GM19372 (cell line): ENCODE results near the gene CPA1.
"Not testable (repeated sequence)": the region's sequence is repeated elsewhere in the genome, so short reads cannot be mapped to it uniquely, and the experiment has no call there.

ENCODE experiments used
- ATAC-seq: cut with Tn5 transposase; IDR thresholded peaks from one replicate; pipeline ENCODE4 v1.9.1; 2021; ENCODE audit warnings: mild to moderate bottlenecking, low read depth, moderate library complexity; ENCODE audit not compliant: unreplicated experiment

Gene CPA1

GRCh38 chr7:130371046-130371445 lies 9.2 kb upstream of the CPA1 start:
- no peak for ATAC-seq

- no peak for ATAC-seq
Observed at GRCh38 chr7:130372402-130373165, 7.7 kb upstream of the CPA1 start.

- ATAC-seq: no peak
Observed at GRCh38 chr7:130374507-130374906, 5.8 kb upstream of the CPA1 start.

- ATAC-seq: not testable (repeated sequence)
Observed at GRCh38 chr7:130376461-130376860, 3.8 kb upstream of the CPA1 start.

GRCh38 chr7:130377178-130377577 lies 3.1 kb upstream of the CPA1 start:
- ATAC-seq: no peak

- no peak for ATAC-seq
Observed at GRCh38 chr7:130379019-130379418, 1.3 kb upstream of the CPA1 start.

- no peak for ATAC-seq
Observed at GRCh38 chr7:130379532-130379920, 768 bp upstream of the CPA1 start.

- ATAC-seq: no peak
Observed at GRCh38 chr7:130380861-130381455, 664 bp downstream of the CPA1 start.

GRCh38 chr7:130381468-130382312 lies 1.4 kb downstream of the CPA1 start:
- no peak for ATAC-seq

- no peak for ATAC-seq
Observed at GRCh38 chr7:130383187-130383980, 3.1 kb downstream of the CPA1 start.

GRCh38 chr7:130384371-130384801 lies 4.1 kb downstream of the CPA1 start:
- ATAC-seq: no peak

- ATAC-seq: no peak
Observed at GRCh38 chr7:130384841-130385599, 4.7 kb downstream of the CPA1 start.

GRCh38 chr7:130385600-130386066 lies 5.3 kb downstream of the CPA1 start:
- ATAC-seq: no peak

GRCh38 chr7:130386876-130387275 lies 6.6 kb downstream of the CPA1 start:
- ATAC-seq: no peak

GRCh38 chr7:130387306-130387627 lies 7.0 kb downstream of the CPA1 start:
- ATAC-seq: no peak

- ATAC-seq: no peak
Observed at GRCh38 chr7:130387628-130388403, 7.5 kb downstream of the CPA1 start.

GRCh38 chr7:130388671-130389070 lies 8.4 kb downstream of the CPA1 start:
- ATAC-seq: no peak

GRCh38 chr7:130390486-130390885 lies 10.2 kb downstream of the CPA1 start:
- no peak for ATAC-seq

GRCh38 chr7:130393101-130393561 lies 12.8 kb downstream of the CPA1 start:
- no peak for ATAC-seq
